HG03060 (cell line): ENCODE results near the gene KLK1.
A peak's percentile ranks its signal among the peaks of the same experiment; 100 is the strongest.
"Not testable (repeated sequence)": the region's sequence is repeated elsewhere in the genome, so short reads cannot be mapped to it uniquely, and the experiment has no call there.

Source experiments
- ATAC-seq: cut with Tn5 transposase; IDR thresholded peaks from one replicate; pipeline ENCODE4 v1.9.1; 2021; ENCODE audit warnings: low read depth, moderate number of reproducible peaks; ENCODE audit not compliant: unreplicated experiment

KLK1 gene

DNA sequence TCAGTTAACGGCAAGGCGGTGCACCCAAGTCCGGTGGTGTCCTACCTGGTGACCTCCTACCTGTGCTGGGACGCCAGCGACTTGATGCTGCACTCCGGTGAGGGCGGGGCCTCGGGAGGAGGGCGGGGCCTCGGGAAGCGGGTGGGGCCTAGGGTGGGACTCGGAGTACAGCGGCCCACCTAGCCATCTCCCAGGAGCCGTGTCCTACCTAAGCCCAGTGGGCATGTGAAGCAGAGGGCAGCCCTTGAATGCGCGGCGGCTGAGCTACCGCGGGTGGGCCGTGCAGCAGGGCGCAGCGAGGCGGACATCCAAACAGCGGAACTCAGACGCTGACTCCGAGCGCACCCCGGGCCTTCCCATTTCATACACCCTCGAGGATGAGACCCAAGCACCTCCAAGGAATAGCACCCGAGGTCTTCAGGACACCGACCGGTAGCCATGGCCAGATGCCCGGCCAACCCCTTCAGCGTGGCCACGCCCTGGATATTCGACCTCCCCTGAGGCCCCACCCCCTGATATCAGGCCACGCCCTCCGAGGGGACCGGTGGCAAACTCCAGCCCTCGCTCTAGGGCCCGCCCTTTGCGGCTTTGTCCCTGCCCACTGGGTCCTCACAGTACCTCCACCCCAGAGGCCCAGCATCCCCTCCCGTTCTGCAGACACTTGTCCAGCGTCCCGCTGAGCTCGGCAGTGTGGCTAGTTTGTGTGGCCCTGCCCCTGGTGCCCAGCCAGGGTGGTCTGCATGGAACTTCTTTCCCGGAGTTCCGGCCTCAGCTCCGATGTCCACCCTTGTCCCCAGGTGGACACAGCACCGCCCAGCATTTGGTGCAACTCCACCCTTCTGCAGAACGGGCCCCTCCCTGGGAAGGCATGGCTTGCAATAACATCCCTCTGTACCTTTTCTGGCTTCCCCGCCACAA is 5.4 kb downstream of the KLK1 start:
- peak; percentile 32 for ATAC-seq

DNA sequence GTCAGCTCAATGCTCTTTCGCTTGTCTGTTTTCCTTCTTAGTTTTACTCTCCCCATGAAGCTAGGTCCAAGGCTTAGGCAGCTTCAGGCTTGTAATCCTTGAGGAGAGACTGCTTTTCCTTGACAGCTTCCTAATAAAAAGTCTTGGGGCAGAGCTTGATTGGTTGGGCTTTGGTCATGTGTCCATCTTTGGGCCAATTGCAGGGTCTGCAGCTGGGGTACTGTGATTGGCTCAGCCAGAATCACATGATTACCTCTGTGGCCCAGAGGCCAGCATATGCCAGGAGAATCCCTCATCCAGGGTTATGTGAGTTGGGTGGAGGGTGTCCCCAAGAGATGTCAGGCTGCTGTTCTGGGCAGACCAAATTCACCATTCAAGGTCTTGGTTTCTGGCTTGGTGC is 8.1 kb downstream of the KLK1 start:
- no peak for ATAC-seq

DNA sequence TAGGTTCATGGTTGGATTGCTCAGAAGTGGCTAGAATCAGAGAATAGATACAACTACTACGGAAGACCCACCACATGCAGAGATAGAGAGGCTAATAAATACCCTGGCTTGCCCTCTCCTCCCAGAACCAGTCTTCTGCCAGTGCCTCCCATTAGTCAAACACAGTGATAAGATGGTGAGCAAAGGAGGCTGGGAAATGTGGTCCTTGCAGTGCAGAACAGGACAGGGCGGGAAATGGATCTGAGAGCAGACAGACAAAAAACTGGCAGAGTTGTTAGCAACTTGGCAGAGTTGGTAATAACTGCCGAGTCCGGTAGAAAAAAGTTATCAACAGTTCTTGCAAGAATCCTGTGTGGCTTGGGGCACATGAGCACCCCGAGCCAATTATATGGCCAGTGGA is 8.7 kb downstream of the KLK1 start:
- no peak for ATAC-seq

DNA sequence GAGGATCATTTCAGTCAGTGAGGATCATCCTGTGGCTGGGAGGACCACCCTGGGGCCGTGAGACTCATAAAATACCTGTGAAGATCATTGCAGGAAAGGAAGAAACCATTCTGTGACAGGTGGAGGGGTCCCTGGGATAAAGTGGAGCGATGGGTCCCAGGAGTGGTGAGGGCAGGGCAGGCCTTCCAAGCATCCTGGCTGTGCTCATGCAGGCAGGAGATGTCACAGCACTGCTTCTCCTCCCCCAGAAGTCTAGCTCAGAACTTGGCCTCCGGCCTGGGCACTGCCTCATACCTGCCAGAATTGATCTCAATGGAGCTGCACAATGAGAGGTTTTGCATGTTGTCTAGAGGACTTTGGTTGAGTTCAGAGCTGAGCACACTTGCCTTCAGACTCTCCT is 11.1 kb downstream of the KLK1 start:
- no peak for ATAC-seq

DNA sequence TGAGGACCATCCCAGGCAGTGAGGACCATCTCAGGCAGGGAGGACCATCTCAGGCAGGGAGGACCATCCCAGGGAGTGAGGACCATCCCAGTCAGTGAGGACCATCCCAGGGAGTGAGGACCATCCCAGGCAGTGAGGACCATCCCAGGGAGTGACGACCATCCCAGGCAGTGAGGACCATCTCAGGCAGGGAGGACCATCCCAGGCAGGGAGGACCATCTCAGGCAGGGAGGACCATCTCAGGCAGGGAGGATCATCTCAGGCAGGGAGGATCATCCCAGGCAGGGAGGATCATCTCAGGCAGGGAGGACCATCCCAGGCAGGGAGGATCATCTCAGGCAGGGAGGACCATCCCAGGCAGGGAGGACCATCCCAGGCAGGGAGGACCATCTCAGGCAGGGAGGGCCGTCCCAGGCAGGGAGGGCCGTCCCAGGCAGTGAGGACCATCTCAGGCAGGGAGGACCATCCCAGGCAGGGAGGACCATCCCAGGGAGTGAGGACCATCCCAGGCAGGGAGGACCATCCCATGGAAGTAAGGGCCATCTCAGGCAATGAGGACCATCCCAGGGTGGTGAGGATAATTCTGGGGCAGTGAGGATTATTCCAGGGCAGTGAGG is 11.9 kb downstream of the KLK1 start:
- ATAC-seq: not testable (repeated sequence)

DNA sequence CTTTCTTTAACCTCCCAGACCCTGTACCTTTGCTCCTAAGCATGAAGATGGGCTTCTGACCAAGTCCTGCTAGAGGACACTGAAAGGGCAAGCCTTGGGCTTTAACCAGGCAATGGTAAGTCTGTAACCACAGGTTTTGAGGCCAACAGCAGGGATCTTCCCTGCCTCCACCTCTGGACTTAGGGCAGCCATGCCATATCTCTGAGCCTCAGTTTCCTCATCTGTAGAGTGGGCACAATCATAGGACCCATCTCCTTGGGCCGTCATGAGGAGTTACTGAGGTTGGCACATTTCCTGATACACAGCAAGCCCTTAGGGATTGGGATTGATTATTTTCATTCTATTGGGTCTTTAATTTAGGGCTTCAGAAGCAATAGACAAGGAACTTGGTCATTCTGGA is 14.7 kb downstream of the KLK1 start:
- no peak for ATAC-seq

DNA sequence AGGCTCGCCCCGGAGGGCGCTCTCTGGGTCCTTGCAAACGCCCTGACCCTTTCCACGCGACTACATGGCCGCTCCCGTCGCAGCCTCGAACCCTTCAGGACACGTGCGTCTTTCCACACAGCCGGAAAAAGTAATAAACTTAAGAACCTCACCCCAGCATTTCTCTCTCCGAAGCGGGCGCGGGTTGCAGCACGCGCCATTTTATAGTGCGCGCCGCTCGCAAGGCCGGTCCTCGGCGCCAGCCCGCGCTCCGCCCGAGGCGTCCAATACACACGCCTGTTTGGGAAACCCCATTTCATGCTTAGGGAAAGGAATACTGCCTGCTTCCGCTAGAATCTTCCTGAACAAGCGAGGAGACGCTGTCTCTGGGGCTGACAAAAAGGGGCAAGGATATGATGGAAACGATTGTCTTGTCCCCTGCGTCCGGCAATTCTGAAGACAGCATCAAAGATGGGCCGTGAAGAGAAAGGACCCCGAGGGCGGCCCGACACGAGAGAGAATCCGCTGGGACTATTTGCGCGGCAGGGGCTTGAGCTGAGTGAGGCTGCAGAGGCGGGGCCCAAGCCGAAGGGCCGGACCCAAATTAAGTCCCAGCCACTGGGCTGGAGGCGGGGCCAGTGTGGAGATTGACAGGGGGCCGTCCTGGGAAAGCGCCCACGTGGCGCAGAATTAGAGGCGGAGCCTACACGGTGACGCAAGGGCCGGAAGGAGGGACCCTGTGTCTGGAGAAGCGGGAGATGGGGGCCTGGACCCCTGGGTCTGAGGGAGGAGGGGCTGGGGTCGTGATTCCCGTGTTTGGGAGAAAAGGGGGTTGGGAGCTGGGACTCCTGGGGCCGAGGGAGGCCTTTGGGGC is 18.9 kb downstream of the KLK1 start:
- peak; percentile 78 for ATAC-seq

DNA sequence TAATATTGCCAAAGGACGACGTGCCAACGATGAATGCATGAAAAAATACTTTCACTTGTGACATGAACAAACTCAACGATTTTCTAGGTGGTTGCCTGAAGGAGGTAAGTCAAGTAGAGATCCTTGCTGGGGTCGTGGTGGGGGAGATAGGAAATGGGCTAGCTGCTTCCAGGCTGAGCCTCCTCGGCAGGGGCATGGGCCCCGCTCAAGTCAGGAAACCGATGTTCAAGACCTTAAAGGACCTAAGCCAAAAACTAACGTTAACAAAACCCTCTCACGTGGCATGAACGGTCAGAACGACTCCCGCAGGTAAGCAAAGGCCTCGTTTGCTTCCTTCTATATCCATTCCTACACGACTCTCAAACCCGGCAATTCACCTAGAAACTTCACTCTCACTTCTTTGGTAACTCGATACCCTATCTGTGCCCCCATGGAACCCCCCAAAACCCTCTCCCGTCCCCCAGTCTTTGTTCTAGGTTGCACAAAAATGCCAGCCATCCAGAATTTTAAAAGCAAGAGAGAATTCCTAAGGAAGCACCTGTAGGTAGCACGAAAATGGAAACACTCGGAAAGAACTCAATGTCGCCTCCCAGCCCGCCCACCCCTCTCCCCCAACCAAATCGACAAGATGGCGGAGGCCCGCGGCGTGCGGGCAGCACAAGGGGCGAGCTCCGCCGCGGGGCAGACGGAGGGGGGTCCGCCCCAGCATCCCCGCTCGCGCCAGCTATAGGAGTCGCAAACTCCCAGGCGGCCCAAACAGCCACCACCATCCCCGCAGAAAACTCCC is 19.8 kb downstream of the KLK1 start:
- ATAC-seq: no peak

DNA sequence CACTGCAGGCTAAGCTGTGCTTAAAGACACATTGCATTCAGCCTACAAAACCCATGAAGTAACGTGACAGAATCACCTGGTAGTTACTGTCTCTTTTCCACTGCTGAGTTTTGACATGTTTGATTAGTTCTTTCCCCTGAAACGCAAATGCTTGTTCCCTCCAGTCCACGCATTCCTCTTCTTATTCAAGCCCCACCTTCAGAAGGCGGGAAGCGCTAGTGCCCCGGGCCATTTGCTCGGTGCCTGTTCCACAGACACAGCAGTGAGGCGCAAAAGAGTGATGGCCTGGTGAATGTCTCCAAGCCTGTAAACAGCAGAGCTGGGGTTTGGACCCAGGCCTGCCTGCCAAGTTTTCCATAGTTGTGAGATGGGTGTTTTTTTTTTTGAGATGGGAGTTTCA is 22.5 kb downstream of the KLK1 start:
- no peak for ATAC-seq

DNA sequence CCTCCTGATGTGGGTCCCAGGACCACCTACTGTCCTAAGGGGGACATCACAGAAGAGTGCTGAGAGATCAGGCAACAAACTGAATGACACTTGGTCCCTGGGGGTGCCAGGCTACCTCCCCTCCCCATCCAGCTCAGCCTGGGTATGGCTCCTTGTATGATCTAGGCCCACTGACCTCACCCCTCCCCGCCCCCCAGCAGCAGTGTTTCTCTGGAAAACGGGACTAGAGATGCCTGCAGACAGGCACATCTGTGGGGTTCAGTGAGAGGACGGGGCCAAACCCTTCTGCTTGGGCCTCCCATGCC is 24.1 kb downstream of the KLK1 start:
- ATAC-seq: no peak

DNA sequence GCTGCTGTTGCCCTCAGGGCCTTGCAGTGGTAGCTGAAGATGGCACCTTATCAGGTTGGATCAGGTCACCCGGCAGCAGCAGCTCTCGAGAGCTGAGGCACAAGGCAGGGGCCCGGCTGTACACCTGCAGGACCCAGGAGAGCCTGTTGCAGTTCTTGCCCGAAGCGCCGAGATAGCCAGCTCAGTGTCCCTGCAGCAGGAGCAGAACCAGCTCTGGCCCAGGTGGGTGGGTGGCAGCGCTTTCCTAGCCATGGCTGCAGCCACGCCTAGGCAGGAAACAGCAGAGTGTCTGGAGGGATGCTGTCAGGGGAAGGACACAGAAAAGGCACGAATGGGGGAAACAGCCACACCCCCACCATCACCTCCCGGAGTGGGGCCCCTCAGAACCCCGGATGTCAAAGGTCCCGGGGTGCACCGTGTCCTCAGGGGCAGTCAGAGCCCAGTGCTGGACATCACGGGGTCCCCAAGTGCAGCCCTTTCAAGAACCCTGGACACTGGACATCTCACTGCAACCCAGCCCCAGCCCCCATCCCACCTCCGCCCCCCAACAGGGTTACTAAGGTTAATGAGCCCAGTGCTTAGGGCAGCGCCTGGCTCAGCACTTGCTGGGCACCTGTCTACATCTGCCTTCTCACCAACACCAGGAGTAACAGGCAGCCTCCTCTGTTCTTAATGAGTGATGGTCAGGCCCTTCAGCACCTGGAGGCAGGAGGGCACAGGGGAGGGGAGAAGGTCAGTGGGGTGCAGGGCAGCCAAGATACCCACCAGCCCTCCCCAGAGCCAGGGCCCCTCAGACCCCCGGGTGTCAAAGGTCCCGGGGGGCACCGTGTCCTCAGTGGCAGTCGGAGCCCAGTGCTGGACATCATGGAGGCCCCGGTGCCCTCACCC is 24.7 kb downstream of the KLK1 start:
- ATAC-seq: no peak

DNA sequence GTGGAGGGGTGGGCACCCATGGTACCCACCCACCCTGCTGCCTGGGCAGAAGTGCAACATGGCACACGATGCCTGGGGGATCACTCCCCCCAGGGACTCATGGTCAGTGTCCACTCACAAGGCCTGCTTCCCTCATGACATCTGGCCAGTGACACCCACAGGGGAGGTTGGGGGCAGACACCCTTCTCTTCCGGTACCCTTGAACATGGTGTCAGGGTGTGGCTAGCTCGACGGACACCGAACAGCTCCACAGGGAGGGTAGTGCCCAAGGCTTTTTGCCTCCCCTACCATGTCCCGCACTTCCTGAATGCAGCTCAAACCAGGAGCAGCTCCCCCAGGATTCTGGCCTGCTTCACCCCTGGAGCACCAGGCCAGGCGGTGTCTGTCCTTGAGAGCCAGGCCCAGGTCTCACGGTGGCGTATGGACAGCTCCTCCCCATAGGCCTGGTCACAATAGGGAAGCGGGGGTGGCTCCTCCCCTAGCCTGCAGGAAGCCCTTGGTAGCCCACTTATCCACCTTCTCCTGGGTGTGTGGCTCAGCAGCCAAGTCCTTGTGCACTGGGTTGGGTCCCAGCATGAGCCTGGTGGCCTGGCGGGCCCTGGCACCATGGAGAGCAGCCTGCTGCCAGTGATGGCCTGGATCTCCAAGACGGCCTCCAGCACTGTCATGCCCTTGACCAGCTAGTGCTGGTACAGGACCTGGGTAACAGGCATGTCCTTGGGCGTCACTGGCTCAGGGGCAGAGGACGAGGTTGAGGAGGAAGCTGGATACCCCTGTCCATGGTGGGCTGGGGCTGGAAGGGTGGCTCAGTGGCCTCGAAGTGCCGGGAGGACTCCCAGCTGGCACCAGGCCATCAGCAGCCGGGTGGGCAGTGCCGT is 25.6 kb downstream of the KLK1 start:
- no peak for ATAC-seq

DNA sequence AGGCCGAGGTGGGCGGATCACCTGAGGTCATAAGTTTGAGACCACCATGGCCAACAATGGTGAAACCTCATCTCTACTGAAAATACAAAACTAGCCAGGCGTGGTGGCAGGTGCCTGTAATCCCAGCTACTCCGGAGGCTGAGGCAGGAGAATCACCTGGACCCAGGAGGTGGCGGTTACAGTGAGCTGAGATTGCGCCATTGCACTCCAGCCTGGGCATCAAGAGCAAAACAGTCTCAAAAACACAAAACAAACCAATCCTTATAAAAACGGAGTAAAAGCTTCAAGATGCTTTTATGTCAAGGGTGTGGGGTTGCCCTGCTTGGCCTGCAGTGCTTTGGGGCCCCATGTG is 26.2 kb downstream of the KLK1 start:
- no peak for ATAC-seq

DNA sequence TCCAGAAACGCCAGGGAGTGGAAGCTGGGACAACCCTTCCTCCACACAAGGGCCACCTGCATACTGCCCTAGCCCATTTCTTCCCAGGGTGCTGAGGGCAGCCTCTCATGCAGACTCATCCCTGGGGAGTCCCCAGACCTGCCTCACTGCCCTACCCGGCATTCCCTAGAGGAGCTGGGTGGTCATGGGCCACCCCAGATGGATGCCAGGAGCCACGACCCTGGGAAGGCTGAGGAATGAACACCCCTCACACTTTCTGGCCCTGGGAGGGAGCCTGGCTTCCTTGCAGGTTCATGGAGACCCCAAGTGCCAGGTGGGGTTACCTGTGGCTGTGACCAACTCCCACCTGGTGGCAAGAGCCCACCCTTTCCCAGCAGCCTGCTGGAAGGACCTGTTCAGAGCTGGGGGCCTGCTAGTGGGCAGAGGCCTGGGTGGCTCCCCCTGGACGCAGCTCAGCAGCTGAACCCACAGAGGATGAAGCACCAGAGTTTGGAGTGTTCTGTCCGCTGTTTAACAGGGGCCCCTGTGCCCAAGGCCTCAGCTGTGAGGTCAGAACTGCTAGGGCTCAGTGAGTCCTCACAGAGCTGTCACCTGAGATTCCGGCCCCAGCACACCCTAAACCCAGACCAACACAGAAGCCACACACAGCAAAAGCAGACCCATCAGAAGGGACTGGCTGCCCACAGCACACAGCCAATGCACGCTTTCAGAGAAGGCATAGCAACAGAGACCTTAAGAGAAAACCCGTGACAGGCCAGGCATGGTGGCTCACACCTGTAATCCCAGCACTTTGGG is 26.8 kb downstream of the KLK1 start:
- ATAC-seq: no peak

DNA sequence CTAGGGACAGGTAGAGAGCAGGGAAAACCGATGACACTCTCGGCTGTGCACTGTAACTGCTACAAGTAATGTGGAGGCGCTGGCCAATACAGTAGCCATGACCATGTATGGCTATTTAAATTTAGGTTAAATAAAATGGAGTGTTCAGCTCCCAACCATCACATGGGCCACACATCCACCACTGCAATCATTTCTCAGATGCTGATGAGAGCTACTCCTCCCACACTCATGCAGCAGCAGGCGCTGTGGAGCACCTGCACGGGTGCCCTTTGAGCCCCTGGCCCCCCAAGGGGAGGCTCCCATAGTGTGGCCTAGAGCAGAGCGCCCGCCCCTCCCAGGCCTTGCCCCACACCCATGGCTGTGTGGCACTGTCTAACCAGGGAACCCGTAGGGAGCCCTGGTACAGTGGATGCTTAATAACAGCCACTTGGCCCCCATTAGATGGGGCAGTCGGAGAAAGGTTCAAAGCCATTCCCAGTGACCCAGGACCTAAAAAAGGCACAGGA is 27.4 kb downstream of the KLK1 start:
- ATAC-seq: no peak

DNA sequence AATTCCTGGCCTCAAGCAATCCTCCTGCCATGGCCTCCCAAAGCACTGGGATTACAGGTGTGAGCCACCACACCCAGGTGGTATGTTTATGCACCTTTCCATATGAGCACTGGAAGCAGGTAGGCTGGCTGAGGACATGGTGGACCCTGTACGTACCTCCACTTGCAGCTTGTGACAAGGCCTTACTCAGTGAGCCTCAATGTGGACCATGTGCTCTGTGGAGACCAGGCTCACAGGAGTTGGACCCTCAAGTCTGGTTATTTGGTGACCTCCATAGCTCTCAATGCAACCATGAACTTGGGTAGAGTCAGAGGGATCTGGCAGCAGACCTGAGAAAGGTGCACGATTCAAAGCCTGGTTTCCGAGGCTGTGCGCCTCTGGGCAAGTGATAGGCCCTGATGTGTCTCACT is 27.9 kb downstream of the KLK1 start:
- ATAC-seq: no peak

DNA sequence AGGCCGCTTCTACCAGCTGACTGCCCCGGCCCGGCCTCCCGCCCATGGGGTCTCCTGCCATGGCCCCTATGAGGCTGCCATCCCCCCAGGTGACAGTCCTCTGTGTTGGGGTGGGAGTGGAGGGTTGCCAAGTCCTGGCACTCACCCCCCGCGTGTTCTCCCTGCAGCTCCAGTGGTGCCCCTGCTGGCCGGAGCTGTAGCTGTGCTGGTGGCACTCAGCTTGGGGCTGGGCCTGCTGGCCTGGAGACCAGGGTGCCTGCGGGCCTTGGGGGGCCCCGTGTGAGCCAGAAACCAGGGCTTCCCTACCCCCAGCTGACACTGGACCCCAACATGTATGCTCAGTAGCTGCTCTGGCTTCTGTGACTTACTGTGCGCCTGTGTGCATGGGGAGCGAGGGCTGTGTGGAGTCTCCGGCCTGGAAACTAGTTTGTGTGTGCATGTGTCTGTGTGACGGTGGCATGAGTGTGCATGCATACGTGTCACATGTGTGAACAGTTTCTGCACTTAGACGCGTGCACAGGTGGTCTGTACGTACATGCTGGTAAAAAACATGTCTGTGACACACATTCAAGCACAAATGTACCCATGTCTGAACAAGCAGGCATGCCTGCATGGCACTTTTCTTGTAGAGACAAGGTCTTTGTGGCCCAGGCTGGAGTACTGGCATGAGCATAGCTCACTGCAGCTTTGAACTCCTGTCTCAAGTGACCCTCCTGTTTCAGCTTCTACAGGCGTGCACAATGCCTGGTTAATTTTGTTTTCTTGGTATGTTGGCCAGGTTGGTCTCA is 28.5 kb downstream of the KLK1 start:
- no peak for ATAC-seq
